GM21576 (cell line): ENCODE results near the gene AHRR.
"Not testable (repeated sequence)": the region's sequence is repeated elsewhere in the genome, so short reads cannot be mapped to it uniquely, and the experiment has no call there.

Experiments used
- ATAC-seq: cut with Tn5 transposase; IDR thresholded peaks from one replicate; pipeline ENCODE4 v1.9.1; 2021; ENCODE audit warnings: mild to moderate bottlenecking, moderate library complexity; ENCODE audit not compliant: unreplicated experiment

The AHRR gene

DNA sequence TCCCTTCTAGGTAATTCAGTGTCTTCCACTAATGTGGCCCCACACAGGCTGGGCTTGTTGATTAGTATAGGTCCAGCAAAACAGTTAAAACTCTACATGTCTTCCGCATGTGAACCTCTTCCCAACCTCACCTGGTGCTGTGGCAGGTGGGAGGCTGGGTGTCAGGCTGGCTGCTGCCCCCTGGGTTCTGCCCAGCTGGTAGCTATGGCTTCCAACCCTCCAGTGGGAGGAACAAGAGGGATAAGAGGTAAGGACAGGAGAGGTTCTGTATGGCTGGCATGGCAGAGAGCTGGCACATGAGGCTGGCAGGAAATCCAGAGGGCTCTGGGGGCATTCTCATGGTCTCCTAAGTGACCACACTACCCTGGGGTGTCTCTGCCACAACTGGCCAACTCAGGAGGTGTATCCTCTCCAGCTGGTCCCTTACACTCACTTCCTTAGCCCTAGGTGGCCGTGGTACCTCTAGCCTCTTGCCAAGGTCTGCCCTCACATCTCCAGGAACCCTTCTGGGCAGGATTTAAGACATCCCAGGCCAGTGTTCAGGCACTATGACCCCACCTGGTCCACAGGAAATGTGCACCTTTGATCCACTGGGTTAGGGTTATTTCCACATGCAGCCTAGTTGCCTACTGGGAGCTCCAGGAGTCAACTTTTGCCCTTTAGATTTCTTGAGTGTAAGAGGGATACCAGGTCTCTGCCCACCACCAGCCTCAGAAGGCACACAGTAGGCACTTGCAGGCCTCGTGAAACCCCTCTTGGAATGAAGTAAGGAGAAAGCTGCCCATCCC, 41.7 kb downstream of the AHRR start:
- ATAC-seq = no peak

DNA sequence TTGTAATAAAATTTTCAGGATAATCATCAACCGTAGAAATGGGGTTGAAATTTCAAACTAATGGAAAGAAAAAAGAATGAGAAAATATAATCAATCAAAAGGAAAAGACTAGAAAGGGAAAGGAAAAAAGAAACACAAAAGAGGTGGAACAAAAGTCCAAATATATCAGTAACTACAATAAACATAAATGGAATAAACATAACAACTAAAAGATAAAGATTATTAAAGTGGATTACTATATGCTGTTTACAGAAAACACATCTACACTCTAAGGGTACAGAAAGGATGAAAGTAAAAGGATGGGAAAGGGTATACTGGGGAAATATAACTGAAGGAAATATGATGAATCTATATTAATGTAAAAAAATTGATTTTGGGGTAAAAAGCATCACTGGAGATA, 43.0 kb downstream of the AHRR start:
- no peak for ATAC-seq

DNA sequence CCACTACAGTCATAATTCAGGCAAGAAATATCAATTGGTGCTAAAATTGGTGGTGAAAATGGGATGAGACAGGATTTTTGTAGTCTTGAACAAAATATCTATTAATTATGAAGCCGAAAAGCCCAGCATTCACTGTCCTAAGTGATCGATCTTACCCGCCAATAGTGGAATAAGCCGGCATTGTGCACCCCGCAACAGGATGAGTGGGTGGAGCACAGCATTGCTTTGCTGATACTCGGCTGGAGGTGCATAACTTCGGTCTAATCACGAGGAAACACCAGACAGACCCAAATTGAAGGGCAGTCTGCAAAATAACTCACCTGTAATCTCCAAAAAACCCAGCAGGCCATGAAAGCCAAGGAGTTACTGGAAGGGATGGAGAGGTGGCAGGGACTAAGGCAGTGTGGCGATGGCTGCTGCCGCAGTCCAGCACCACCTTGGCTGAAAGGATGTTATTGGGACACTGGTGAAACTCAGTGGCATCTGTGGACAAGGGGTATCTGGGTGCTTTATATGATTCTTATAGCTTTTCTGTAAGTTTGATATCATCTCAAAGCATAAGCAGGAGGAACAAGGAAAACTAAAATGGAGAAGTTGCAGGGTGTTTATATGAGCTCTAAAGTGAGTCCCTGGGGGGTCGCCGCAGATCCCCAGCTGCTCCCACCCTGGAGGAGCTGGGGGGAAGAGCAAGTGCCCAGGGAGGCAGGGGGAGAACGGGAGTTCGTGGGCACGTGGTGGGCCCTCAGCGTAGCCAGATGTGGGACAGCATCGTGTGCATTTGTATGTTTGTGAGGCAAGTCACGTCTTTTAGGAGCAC, 45.2 kb downstream of the AHRR start:
- ATAC-seq = no peak

DNA sequence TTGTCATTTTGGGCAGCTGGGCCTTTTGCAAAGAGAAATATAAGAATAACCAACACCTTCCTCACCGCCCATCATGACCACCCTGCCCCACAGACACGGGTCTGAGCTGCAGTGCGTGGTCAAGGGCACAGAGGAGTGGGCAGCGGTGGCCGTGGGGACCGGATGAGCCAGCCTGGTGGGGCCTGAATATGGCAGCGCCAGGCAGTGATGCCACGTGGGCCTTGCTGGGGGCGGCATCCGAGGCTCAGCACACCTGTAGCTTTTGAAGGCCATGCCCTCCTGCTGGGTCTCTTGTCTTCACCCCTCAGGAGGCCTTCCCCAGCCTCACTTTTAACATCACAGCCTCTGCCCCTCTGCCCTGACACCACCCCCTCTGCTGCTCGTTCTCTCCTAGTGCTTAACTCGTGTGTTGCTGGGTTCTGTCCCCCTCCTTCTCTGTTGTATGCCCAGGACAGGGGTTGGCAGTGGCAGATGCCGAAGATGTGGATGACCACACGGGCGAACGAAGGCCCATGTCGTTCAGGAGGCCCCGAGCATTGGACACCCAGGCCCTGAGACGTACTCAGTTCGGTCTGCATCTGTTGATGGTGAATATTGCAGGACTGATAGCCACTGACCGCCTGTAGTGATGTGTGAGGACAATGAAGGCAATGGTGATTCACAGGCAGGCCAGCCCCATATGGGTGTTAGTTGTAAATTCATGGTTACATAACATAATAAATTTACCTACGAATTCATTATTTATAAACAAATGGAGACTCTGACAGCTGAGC, 46.0 kb downstream of the AHRR start:
- no peak for ATAC-seq

DNA sequence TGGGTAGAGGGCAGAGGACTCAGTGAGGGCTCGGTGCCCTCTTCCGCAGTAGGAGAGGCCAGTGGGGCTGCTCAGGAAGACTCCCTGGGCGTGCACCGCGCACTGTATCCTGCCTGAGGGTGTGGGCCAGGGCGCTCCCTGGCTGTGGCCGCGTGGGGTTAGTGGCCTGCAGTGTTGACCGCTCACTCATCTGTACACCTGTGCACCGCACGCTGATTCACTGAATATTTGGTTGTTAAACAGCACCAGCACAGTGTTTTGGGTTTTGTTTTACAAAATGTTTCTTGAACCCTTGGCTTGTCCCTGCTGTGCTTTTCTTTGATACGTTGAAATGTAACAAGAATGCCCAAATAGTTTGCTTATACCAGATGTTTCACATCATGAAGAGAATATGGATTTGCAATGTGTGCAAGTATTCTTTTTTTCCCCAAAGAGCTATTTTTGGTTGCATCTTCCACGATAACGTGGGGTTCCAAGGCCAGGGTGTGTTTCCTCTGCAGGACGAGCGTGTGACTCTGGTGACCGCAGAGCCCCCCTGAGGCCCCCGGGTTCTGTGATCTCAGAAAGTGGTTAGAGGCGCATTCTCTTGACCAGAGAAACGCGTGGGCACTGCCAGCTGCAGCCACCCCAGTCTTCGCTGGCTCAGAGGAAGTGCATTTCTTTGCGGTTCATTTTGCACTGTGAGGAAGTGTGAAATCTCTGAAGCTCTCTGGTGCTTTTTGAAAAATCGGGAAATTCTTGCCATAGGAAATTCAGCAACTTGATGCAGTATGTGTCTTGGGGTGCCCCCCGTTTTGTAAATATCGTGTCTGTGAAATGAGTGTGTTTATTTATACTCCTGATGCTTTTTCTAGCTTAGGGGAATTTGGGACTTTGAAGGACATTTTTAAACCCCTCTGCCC, 46.9 kb downstream of the AHRR start:
- ATAC-seq = peak; percentile 54

DNA sequence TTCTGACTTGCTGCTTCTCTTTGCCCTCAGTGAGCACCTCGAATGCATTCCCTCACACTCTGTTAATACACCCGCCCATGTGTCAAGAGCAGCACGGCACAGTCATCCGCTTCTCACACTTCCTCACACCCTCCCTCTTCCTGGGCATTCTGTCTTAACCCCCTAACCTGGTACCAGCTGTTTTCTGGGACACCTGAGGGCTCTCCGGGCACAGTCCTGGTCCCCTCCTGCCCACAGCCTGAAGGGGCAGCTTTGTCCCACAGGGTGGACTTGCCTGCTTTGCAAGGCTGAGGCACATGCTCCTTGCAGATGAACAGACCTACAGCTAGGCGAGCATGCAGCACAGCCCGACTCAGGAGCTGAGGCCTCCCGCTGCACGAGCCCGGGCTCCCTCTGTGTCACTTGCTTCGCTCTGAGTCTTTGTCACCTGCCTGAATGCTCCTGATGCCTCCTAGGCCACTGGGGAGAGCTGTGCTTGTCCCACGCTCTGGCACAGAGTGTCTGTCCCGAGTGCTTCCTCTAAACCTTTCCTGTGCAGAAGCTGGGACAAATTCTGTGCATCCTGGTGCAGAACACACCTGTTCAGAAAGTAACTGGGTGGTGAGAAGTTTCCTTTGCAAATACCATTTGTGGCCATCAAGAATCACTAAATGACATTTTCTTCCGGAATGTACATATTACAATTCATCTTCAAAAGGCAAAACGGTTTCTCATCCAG, 47.8 kb downstream of the AHRR start:
- no peak for ATAC-seq

DNA sequence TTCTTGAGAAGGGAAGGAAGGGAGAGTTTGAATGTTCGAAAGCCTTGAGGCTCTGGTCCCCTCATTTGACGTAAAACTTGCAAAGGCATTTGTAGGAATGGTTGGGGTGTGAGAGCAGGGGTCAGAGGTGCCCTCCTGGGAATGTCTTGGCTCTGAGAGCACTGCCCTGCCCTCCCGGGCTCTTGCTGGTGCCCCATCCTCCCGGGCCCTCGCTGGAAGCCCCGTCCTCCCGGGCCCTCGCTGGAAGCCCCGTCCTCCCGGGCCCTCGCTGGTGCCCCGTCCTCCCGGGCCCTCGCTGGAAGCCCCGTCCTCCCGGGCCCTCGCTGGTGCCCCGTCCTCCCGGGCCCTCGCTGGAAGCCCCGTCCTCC, 48.3 kb downstream of the AHRR start:
- not testable (repeated sequence) for ATAC-seq

DNA sequence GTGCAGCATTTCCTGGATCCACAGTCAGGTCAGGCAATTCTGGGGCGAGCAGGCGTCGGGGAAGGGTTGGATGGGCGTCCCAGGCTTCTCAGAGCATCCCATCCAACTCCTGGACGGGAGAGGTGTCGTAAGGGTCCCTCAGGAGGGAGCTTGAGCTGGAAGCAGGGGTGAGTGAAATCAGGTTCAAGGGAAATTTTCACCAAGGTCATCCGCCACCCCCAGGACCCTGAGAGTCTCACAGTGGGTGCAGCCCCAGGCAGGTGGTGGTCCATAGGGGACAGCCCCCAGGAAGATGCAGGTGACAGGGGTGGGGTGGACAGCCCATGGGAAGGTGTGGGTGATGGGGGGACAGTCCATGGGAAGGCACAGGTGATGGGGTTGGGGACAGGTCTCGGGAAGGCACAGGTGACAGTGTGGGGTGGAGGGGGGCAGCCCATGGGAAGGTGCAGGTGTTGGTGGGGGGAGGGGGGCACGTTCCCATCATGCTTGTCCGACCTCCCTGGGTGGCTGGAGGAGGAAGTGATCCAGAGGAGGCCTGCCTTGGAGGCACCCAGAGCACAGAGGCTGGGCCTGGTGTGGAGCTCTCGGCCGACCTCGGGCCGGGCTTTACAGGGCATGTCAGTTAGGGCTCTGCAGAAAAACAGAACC, 48.9 kb downstream of the AHRR start:
- ATAC-seq = no peak

DNA sequence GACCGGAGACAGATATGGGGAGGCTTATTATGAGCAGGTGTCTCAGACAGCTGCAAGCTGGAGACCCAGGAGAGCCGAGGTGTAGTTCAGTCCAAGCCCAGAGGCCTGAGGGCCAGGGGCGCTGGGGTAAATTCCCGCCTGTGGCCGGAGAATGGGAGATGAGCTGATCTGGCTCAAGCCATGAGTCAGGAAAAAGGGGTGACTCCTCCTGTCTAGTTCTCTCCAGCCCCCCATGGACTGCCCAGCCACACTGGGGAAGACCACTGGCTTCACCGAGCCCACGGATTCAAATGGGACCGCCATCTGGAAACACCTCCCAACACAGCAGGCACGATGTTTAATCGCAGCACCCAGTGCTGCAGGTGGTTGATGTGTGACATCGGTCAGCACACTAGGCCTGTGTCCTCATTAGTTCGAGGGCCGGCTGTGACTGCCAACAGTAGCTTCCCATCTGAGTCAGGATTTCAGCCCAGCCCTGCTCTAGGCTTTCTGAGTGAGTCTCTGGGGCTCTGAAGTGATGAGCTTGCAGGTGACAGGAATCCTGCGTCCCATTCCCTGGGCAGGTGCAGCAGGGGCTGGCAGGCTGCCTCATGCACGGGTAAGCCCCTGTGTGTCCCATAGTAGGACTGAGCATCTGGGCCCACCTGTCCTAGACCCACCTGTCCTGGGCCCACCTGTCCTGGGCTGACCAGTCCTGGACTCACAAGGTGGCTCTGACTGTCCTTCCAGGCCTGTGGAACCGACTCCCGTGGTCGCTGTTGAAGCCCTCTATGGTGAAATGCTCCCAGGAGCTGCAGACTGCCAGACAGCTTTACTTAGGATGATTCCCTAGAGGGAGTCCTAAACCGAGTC, 49.7 kb downstream of the AHRR start:
- ATAC-seq = no peak

DNA sequence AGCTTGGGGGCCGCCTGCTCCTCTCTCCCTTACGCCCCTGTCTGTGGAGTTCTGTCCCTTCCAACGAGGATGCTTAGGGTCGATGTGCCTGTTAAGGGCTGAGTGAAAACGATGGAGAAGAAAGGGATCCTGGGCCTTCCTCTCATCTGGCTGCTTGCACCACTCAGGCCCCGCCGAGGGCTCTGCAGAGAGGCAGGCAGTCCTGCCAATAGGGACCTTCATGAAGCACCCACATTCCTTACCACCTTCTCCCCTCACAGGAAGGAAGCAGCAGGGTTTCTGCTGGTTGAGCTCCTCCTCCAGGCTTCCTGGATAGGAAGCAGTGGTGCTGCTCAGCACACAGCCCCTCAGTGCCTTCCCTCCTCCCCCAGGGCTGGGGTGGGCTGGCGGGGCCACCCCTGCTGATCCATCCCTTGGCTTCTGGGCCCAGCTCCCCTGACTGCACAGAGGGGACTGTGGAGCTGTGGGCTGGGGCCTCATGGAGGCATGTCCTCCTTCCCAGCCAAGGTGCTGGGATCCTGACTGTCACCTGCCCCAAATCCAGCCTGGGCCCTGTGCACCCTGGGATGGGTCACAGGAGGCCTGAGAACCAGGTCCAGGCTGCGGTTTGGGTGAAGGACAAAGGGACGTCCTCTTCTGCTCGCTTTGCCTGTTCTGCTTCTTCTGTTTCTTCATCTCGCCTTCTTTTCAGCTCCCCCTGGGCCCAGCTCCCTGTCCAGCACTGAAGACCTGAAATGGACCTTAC, 50.5 kb downstream of the AHRR start:
- no peak for ATAC-seq

DNA sequence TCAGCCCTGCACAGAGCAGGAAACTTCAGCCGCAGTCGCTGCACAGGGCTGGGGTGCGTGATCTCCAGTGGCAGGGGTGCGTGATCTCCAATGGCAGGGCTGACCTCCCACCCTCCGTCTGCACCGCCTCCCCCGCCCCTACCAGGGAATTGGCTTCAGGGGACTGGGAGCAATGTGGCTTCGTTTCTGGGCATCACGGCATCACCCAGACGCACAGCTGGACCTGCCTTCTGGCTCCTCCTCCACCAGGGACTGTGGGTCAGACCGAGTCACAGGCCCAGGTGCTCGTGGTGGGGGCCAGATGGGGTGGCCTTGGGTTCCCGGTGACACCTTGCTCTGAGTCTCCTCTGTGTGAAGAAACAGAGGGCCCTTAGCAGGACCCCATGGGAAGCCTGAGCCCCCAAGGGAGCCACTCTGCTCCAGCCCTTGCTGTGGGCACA, 51.1 kb downstream of the AHRR start:
- ATAC-seq = no peak

DNA sequence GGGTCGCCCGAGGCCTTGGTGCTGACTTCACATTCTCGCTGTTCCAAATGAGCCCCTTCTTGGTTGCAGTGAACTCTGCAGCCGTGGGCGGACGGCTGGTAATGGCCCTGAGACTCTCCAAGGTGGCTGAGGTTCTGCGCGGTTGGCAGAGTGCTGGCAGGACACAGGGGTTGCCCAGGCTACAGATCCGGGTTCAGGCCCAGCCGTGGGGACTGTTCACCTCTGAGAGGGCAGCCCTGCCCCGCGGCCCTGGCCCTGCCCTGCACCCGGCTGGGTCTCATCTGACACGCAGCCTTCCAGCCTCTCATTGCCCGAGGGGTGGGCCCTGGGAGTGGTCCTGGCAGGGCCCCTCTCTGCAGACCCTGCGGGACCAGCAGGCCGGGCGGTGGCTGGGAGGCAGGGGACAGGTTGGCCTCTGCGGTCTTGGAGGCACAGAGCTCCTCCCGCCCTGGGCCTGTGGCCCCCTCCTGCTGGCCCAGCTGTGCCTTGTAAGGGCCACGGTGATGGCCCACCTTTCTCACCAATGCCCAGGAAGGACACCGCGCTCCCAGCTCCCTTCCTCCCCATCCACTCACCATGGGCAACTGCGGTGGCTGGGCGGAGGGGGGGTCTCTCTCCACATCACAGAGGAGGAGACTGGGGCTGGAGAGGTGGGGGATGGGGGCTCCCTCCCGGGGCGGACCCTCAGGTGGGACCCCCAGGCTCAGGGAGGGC, 51.6 kb downstream of the AHRR start:
- ATAC-seq = no peak

DNA sequence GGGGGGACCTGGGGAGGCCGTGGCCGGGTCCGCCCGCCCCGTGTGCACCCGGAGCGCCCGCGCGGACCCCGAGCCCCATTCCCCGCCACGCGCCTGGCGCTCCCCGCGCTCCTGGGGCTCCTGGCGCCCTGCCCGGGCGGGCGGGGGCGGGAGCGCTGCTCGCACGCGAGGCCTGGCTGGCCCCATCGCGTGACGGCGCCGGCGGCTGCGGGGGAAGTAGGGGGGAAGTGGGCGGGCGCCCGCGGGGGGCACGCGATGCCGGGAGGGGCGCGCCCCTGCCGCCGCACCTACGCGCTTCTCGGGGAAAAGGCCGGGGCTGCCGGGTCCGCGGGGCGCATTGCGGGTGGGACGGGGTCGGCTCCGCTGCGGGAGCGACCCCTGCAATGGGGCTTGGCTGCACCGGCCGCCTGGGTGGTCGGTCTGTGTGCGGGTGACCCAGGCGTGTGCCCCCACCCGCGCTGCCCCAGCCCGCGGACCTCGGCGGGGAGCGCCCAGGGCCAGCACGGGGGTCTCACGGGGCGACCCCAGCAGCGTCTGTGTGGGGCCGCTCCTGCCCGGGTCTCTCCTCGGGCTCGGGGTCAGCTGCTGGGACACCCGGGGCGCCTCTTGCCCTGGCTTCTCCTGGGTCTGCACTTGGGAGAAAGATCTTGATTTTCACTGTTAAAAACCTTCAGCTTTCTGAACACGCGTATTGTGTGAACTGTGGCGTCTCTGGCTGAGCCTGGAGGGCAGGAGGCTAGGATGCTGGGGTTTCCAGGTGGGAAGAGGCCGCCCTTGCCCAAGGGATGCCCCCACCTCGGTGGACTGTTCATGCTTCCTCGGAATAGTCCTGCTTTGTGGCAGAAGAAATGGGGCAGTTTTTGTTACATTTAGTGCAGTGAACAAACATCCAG, 52.4 kb downstream of the AHRR start:
- ATAC-seq = no peak

DNA sequence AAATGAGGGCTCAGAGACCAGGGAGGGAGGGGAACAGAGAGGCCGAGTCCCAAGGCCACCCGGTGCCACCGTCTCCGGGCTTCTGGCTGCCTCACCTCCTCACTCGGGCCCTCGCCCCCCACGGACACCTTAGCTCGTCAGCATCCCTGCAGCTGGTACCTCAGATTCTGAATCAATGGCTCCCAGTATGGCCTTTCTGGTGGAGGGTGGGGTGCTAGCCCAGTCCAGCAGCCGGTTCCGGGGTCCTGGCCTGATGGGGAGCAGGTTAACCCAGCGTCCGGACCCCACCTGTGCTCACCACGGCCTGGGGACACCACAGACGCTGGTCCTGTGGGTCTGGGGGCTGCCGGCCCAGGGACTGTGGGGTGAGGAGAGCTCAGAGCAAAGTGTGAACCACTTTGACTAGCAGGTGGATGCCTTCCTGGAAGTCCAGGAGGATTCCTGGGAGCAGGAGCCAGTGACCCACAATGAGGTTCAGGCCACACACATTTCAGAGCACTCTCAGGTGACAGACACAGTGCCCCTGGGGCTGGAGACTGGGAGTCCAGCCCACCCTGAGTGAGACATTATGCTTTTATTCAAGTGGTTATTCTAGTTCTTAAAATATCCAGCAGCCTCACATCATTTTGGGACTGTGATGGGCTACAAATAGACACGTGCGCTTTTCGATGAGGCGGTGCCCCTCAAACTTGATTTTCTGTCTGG, 53.3 kb downstream of the AHRR start:
- no peak for ATAC-seq

DNA sequence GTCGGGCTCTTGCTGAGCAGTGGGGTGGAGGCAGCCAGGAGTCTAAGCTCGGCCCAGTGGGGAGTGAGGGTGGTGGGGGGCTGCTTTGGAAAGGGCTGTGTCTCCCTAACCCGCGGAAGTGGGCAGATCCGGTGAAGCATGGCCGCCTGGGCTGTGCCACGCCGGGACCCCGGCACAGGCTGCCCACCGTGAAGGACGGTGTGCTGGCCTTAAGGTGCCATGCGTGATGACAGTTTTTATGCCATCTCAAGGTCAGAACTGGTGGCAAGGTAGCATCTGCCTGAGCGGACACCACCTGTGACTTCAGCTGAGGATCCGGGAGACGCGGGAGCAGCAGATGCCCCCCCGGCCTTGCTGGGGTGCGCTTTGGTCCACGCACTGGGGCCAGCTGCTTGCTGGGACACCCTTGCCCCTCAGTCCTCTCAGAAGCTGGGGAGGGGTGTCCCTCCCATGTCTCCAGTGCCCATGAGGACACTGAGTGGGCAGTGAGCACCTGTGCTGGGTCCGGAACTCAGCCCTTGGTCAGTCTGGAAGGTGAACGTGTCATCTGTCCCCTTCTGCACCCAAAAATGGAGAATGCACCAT, 53.9 kb downstream of the AHRR start:
- ATAC-seq = no peak
